Osteoblast (primary cell): ENCODE measurements around the gene SOX8. TPM values are rescaled to one million over a fixed set of nuclear protein-coding genes. Genes with fewer than 3 reads are reported as not detected.

ENCODE experiments used
- DNase-seq: peaks from one replicate; pipeline ENCODE4 v3.0.0; 2011; ENCODE audit warnings: low spot score, mixed read lengths; ENCODE audit not compliant: insufficient read length; ENCODE audit errors: missing footprints
- H2AFZ ChIP-seq: 2 replicates; pipeline ENCODE4 v1.6.0; 2011; ENCODE audit warnings: mild to moderate bottlenecking, low read length
- H3K27ac ChIP-seq: 2 replicates; pipeline ENCODE4 v1.5.1; 2011; ENCODE audit warnings: mild to moderate bottlenecking, low read depth, low read length, moderate library complexity
- H3K27me3 ChIP-seq: 2 replicates; pipeline ENCODE4 v1.6.0; 2012; ENCODE audit warnings: mild to moderate bottlenecking, control low read depth, inconsistent platforms, low read length, moderate library complexity; ENCODE audit not compliant: insufficient read depth
- H3K36me3 ChIP-seq: 2 replicates; pipeline ENCODE4 v1.5.1; 2011; ENCODE audit warnings: mild to moderate bottlenecking, low read length, control low read depth, moderate library complexity; ENCODE audit not compliant: insufficient read depth
- H3K4me1 ChIP-seq: 2 replicates; pipeline ENCODE4 v1.5.1; 2011; ENCODE audit warnings: mild to moderate bottlenecking, low read length, control low read depth, moderate library complexity; ENCODE audit not compliant: insufficient read depth
- H3K4me2 ChIP-seq: 2 replicates; pipeline ENCODE4 v1.6.0; 2011; ENCODE audit warnings: mild to moderate bottlenecking, low read length; ENCODE audit not compliant: insufficient read depth
- H3K4me3 ChIP-seq: fragments of 200-600 bp; sonication (generic); 3 replicates; pipeline ENCODE4 v1.5.1; 2012; ENCODE audit warnings: mild to moderate bottlenecking, low read length, inconsistent platforms; ENCODE audit not compliant: insufficient read depth
- H3K79me2 ChIP-seq: 2 replicates; pipeline ENCODE4 v1.6.0; 2012; ENCODE audit warnings: mild to moderate bottlenecking, low read length, control low read depth, inconsistent platforms; ENCODE audit not compliant: insufficient read depth
- H3K9me3 ChIP-seq: 2 replicates; pipeline ENCODE4 v1.5.1; 2011; ENCODE audit warnings: low read depth, low read length, control low read depth
- H4K20me1 ChIP-seq: 2 replicates; pipeline ENCODE4 v1.6.0; 2012; ENCODE audit warnings: mild to moderate bottlenecking, low read length, control low read depth; ENCODE audit not compliant: insufficient read depth
- total RNA-seq: library from RNA; depleted of rRNA; stranded (reverse); fragments of >200 nt; gene quantifications from 2 replicates; pipeline ENCODE4 v1.2.3, GENCODE V29; 2012
- TF ChIP-seq, protein P1 (sequence below): IDR thresholded peaks from 2 replicates; pipeline ENCODE4 v1.5.1; 2011; ENCODE audit warnings: mild to moderate bottlenecking, low read depth, low read length, moderate library complexity; ENCODE audit errors: extremely low read depth

The SOX8 gene
- total RNA-seq, 1 donor: not detected

DNA sequence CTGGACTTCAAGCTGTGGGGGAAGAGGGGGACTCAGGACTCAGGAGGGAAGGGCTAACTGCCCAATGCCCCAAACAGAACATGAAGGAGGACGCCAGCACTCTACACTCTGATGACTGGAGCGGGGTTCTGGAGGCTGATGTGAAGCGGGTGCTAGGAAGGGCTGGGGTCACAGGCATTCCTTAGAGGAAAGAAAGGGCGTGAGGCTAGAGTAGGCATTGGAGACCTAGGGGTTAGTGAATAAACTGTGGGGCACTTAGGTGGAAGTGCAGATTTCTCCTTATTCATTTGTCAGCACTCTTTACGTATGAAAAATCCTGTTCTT, 10.0 kb upstream of the SOX8 start:
- no peaks in the 10 kb centered on the region for H3K36me3 ChIP-seq
- H3K9me3 ChIP-seq: peaks cover 4% of the 10 kb centered on the region
- no peak overlapping the region for H3K4me3 ChIP-seq
- peaks cover 45% of the 10 kb centered on the region for H3K27me3 ChIP-seq
- peaks cover 6% of the 10 kb centered on the region for H4K20me1 ChIP-seq
- no peak overlapping the region for H3K4me2 ChIP-seq
- H3K4me1 ChIP-seq: peaks cover 7% of the 10 kb centered on the region
- peaks cover 13% of the 10 kb centered on the region for H3K79me2 ChIP-seq
- peak; percentile 57 for DNase-seq
- TF ChIP-seq, protein P1, sequence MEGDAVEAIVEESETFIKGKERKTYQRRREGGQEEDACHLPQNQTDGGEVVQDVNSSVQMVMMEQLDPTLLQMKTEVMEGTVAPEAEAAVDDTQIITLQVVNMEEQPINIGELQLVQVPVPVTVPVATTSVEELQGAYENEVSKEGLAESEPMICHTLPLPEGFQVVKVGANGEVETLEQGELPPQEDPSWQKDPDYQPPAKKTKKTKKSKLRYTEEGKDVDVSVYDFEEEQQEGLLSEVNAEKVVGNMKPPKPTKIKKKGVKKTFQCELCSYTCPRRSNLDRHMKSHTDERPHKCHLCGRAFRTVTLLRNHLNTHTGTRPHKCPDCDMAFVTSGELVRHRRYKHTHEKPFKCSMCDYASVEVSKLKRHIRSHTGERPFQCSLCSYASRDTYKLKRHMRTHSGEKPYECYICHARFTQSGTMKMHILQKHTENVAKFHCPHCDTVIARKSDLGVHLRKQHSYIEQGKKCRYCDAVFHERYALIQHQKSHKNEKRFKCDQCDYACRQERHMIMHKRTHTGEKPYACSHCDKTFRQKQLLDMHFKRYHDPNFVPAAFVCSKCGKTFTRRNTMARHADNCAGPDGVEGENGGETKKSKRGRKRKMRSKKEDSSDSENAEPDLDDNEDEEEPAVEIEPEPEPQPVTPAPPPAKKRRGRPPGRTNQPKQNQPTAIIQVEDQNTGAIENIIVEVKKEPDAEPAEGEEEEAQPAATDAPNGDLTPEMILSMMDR: no peak
- no peak overlapping the region for H3K27ac ChIP-seq
- no peak overlapping the region for H2AFZ ChIP-seq

DNA sequence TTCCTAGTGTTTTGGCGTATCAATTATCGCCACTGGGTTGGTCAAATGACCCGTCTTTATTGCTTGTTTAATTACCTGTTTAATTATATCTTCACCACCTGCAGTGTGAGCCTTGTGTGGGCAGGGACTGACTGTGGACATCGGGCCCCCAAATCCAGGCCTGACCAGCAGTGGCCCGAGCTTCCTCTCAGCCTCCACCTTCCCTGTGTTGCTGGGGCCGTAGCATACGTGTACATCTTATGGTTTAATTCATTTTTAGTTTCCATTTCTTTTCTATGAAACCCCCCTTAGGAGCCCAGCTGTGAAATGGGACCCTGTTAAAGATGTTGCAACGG, 9.6 kb upstream of the SOX8 start:
- TF ChIP-seq, protein P1: no peak
- peak; percentile 48 for DNase-seq
- Histone ChIP-seq H3K4me2 (no peak overlapping the region), H3K27ac (no peak overlapping the region), H3K79me2 (peaks cover 13% of the 10 kb centered on the region), H3K4me1 (peaks cover 7% of the 10 kb centered on the region), H2AFZ (no peak overlapping the region), H3K27me3 (peaks cover 48% of the 10 kb centered on the region), H3K36me3 (no peaks in the 10 kb centered on the region), H4K20me1 (peaks cover 6% of the 10 kb centered on the region), H3K4me3 (no peak overlapping the region), H3K9me3 (peaks cover 4% of the 10 kb centered on the region)

DNA sequence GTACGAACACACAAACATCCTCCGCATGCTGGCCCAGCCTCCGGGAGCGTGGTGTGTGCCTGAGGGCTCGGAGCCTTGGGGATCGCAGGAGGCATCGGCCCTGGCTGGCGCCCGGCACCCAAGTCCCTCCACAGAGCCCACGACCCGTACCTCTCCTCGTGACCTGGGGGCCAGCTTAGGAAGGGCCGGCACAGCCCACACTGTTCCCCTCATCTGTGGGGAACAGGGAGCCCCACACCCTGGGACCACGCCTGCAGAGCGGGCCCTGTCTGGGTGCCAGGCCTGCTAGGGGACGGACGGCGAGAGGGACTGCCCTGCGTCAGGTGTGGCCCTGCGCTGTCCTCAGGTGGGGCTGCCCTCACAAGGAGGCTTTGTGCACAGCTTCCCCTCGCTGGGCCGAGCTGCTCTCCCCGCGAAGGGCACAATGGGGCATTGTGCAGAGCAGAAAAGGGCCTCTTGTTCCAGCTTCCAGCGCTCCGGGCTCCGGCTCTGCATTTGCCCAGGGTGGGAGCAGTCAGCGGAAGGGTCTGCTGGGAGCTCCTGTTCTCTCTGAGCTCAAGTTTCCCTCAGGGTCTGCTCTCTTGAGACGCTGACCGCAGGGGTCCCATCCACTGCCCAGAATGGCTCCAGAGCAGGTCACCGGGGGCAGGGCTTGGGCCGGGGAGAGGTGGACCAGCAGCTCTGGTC, 9.1 kb upstream of the SOX8 start:
- H3K4me1 ChIP-seq: peaks cover 7% of the 10 kb centered on the region
- H3K27ac ChIP-seq: no peak overlapping the region
- no peak overlapping the region for H3K4me2 ChIP-seq
- no peak overlapping the region for H2AFZ ChIP-seq
- H3K79me2 ChIP-seq: peaks cover 12% of the 10 kb centered on the region
- H4K20me1 ChIP-seq: peaks cover 6% of the 10 kb centered on the region
- H3K36me3 ChIP-seq: no peaks in the 10 kb centered on the region
- DNase-seq: peak; percentile 81
- H3K9me3 ChIP-seq: peaks cover 4% of the 10 kb centered on the region
- H3K4me3 ChIP-seq: no peak overlapping the region
- TF ChIP-seq, protein P1: no peak
- peaks cover 48% of the 10 kb centered on the region for H3K27me3 ChIP-seq

DNA sequence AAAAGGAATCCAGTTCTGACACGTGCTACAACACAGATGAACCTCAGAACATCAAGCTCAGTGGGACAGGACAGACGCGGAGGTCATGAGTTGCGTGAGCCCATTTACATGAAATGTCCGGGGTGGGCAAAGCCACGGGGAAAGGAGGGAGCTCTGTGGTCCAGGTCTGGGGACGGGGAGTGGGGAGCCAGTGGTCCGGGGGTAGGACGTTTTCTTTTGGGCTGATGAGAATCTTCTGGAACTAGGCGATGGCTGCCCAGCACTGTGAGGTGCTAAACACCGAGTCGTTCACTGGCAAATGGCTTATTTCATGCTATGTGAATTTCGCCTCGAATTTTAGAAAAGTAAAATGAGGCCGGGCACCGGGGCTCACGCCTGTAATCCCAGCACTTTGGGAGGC, 8.2 kb upstream of the SOX8 start:
- Histone ChIP-seq H2AFZ (no peak overlapping the region), H3K27me3 (peaks cover 48% of the 10 kb centered on the region), H3K27ac (no peak overlapping the region), H3K4me3 (no peak overlapping the region), H3K4me2 (no peak overlapping the region), H3K9me3 (peaks cover 4% of the 10 kb centered on the region), H4K20me1 (peaks cover 6% of the 10 kb centered on the region), H3K36me3 (no peaks in the 10 kb centered on the region), H3K79me2 (peaks cover 7% of the 10 kb centered on the region), H3K4me1 (peaks cover 7% of the 10 kb centered on the region)
- DNase-seq: peak; percentile 76
- TF ChIP-seq, protein P1: no peak
